ENCODE results near the gene HPS5.

GRCh38 chr11:18364495-18365073 is 42.6 kb upstream of the HPS5 start:
- TF ChIP-seq CTCF (conservative IDR thresholded peaks at IDR 0.05; ENCODE audit: low read length): no peak
- no peak for TF ChIP-seq EZH2phosphoT487 (IDR thresholded peaks at IDR 0.05; ENCODE audit: borderline replicate concordance)
